Measurements from ENCODE around the gene KBTBD8.

Gene KBTBD8

GRCh38 chr3:66998113-66998903, at the start of gene KBTBD8:
Gene KBTBD8, plus strand, starts transcription at chr3:66998307. Its CDS starts 49 bp downstream, at chr3:66998356.
- no peak for TF ChIP-seq CTCF (IDR thresholded peaks at IDR 0.05; ENCODE audit: unreplicated experiment in 3 of 3)
- no peaks in the 10 kb centered on the region for H3K4me1 Mint-ChIP-seq
- H3K9me3 Mint-ChIP-seq: no peaks in the 10 kb centered on the region
- peaks cover 42% of the 10 kb centered on the region for H3K27me3 Mint-ChIP-seq (ENCODE audit: low read depth)
- peak within 1 kb of the TSS; percentile 89 to 94 (median 91) for H3K4me3 Mint-ChIP-seq
- H3K27ac Mint-ChIP-seq: peak within 1 kb of the TSS in 1 of 3 experiments; percentile 10
- peaks cover 3% of the 10 kb centered on the region for H3K36me3 Mint-ChIP-seq (ENCODE audit: low read depth)

- no peak overlapping the region for H3K4me3 Mint-ChIP-seq
- no peaks in the 10 kb centered on the region for H3K27me3 Mint-ChIP-seq (ENCODE audit: low read depth)
- H3K27ac Mint-ChIP-seq: no peak overlapping the region
- H3K9me3 Mint-ChIP-seq: no peaks in the 10 kb centered on the region
- no peak for TF ChIP-seq CTCF (IDR thresholded peaks at IDR 0.05; ENCODE audit: unreplicated experiment in 3 of 3)
- no peaks in the 10 kb centered on the region for H3K4me1 Mint-ChIP-seq
- H3K36me3 Mint-ChIP-seq (ENCODE audit: low read depth): no peaks in the 10 kb centered on the region
Measured at GRCh38 chr3:66948838-66949237, 49.3 kb upstream of the KBTBD8 start.

- no peaks in the 10 kb centered on the region for H3K27me3 Mint-ChIP-seq (ENCODE audit: low read depth)
- H3K4me1 Mint-ChIP-seq: no peaks in the 10 kb centered on the region
- H3K4me3 Mint-ChIP-seq: no peak overlapping the region
- no peak for TF ChIP-seq CTCF (IDR thresholded peaks at IDR 0.05; ENCODE audit: unreplicated experiment in 3 of 3)
- H3K27ac Mint-ChIP-seq: no peak overlapping the region
- no peaks in the 10 kb centered on the region for H3K36me3 Mint-ChIP-seq (ENCODE audit: low read depth)
- no peaks in the 10 kb centered on the region for H3K9me3 Mint-ChIP-seq
Measured at GRCh38 chr3:66949898-66950297, 48.2 kb upstream of the KBTBD8 start.

GRCh38 chr3:66952357-66952756, 45.8 kb upstream of the KBTBD8 start:
- no peak for TF ChIP-seq CTCF (IDR thresholded peaks at IDR 0.05; ENCODE audit: unreplicated experiment in 3 of 3)
- Mint-ChIP-seq H3K27ac (no peak overlapping the region), H3K4me3 (no peak overlapping the region), H3K4me1 (no peaks in the 10 kb centered on the region), H3K9me3 (no peaks in the 10 kb centered on the region), H3K36me3 (ENCODE audit: low read depth) (no peaks in the 10 kb centered on the region), H3K27me3 (ENCODE audit: low read depth) (peaks cover 2% of the 10 kb centered on the region)

GRCh38 chr3:66953934-66954445, 44.1 kb upstream of the KBTBD8 start:
- no peaks in the 10 kb centered on the region for H3K4me1 Mint-ChIP-seq
- no peak for TF ChIP-seq CTCF (IDR thresholded peaks at IDR 0.05; ENCODE audit: unreplicated experiment in 3 of 3)
- no peak overlapping the region for H3K4me3 Mint-ChIP-seq
- peaks cover 4% of the 10 kb centered on the region for H3K27me3 Mint-ChIP-seq (ENCODE audit: low read depth)
- H3K9me3 Mint-ChIP-seq: no peaks in the 10 kb centered on the region
- no peaks in the 10 kb centered on the region for H3K36me3 Mint-ChIP-seq (ENCODE audit: low read depth)
- no peak overlapping the region for H3K27ac Mint-ChIP-seq

- Mint-ChIP-seq H3K4me3 (no peak overlapping the region), H3K27me3 (ENCODE audit: low read depth) (peaks cover 7% of the 10 kb centered on the region), H3K9me3 (no peaks in the 10 kb centered on the region), H3K27ac (no peak overlapping the region), H3K4me1 (no peaks in the 10 kb centered on the region), H3K36me3 (ENCODE audit: low read depth) (no peaks in the 10 kb centered on the region)
- TF ChIP-seq CTCF (IDR thresholded peaks at IDR 0.05; ENCODE audit: unreplicated experiment in 3 of 3): no peak
Measured at GRCh38 chr3:66956742-66957141, 41.4 kb upstream of the KBTBD8 start.

Measured in nephron (organoid).